Endometrium (tissue), 2 donors: ENCODE measurements around the gene CELSR3.

Source experiments
- FAIRE-seq: peaks from 2 replicates; lab custom pipeline; 2012; peaks lifted over from hg19 to GRCh38; lab: Jason Lieb, UNC
- donor health status: control.
- donor health status: control.

Gene CELSR3

GRCh38 chr3:48685603-48686511 lies 23.2 kb upstream of the CELSR3 start, which contains the start of gene NCKIPSD:
NCKIPSD (minus strand) TSS chr3:48685915; CDS start chr3:48685807, 108 bp downstream.
- FAIRE-seq, result no peak

- FAIRE-seq, result no peak
Observed at GRCh38 chr3:48685293-48685602, 22.6 kb upstream of the CELSR3 start.

GRCh38 chr3:48684480-48685143 lies 21.9 kb upstream of the CELSR3 start:
- FAIRE-seq, result no peak

- no peak for FAIRE-seq
Observed at GRCh38 chr3:48684054-48684349, 21.3 kb upstream of the CELSR3 start.

- no peak for FAIRE-seq
Observed at GRCh38 chr3:48682786-48683185, 20.1 kb upstream of the CELSR3 start.

GRCh38 chr3:48681974-48682610 lies 19.4 kb upstream of the CELSR3 start:
- FAIRE-seq, result no peak

- no peak for FAIRE-seq
Observed at GRCh38 chr3:48681541-48681880, 18.8 kb upstream of the CELSR3 start.

GRCh38 chr3:48680811-48681540 lies 18.3 kb upstream of the CELSR3 start:
- no peak for FAIRE-seq

GRCh38 chr3:48679411-48680391 lies 17.0 kb upstream of the CELSR3 start:
- FAIRE-seq, result no peak

GRCh38 chr3:48678566-48679380 lies 16.1 kb upstream of the CELSR3 start:
- no peak for FAIRE-seq

- no peak for FAIRE-seq
Observed at GRCh38 chr3:48678056-48678455, 15.4 kb upstream of the CELSR3 start.

- FAIRE-seq, result no peak
Observed at GRCh38 chr3:48674505-48674904, 11.8 kb upstream of the CELSR3 start.

GRCh38 chr3:48672522-48672921 lies 9.8 kb upstream of the CELSR3 start:
- no peak for FAIRE-seq

- no peak for FAIRE-seq
Observed at GRCh38 chr3:48664929-48665328, 2.2 kb upstream of the CELSR3 start.

- FAIRE-seq, result no peak
Observed at GRCh38 chr3:48664313-48664644, 1.6 kb upstream of the CELSR3 start.

- peak; percentile 86 for FAIRE-seq
Observed at GRCh38 chr3:48663489-48664312, 1.0 kb upstream of the CELSR3 start.

GRCh38 chr3:48662145-48662752 lies 437 bp downstream of the CELSR3 start:
- FAIRE-seq, result no peak

- FAIRE-seq, result no peak
Observed at GRCh38 chr3:48661501-48662144, 1.1 kb downstream of the CELSR3 start.
